CD4-positive, alpha-beta T cell (primary cell): Measurements from ENCODE around the gene MYLK4. TPM values are rescaled to one million over a fixed set of nuclear protein-coding genes. Genes with fewer than 3 reads are reported as not detected.

Source experiments
- ATAC-seq: fragments of 200-7000 bp; cut with Tn5 transposase; one replicate; pipeline ENCODE4 v1.10.0; 2022; ENCODE audit warnings: mild to moderate bottlenecking; ENCODE audit not compliant: poor library complexity
- CTCF ChIA-PET: fragments of 350-600 bp; sonication (Branson Sonifier 250); formaldehyde crosslinking; loops from one replicate; lab custom pipeline; 2021; ENCODE audit warnings: antibody characterized with exemption, inconsistent platforms; lab: Charles Lee
- POLR2A ChIA-PET: fragments of 350-600 bp; sonication (Branson Sonifier 250); formaldehyde crosslinking; loops from one replicate; lab custom pipeline; 2021; ENCODE audit warnings: antibody characterized with exemption, inconsistent platforms; lab: Charles Lee
- DNase-seq, 14 experiments: peaks; one replicate each; pipeline ENCODE4 v3.0.0-alpha.2; 2013 to 2020; ENCODE audit warnings: mixed read lengths in 2 of 14
- H3K27ac ChIP-seq, 2 donors: one replicate each; pipeline versions ENCODE4 v1.5.1 to v1.7.0; 2013; ENCODE audit warnings: low read length in 2 of 2, low read depth in 1 of 2, mild to moderate bottlenecking in 1 of 2
- H3K27me3 ChIP-seq, 2 experiments: 1 replicate in 1 of 2; 2 replicates in 1 of 2; pipeline versions ENCODE4 v1.6.1 to v1.7.0; 2013; ENCODE audit warnings: low read length in 2 of 2, control low read depth in 1 of 2, mild to moderate bottlenecking in 1 of 2, moderate library complexity in 1 of 2; ENCODE audit not compliant: insufficient read depth in 2 of 2, control insufficient read depth in 1 of 2
- H3K36me3 ChIP-seq: one replicate; pipeline ENCODE4 v1.6.1; 2013; ENCODE audit warnings: low read length, control low read depth; ENCODE audit not compliant: insufficient read depth
- H3K4me1 ChIP-seq: one replicate; pipeline ENCODE4 v1.6.1; 2013; ENCODE audit warnings: low read length, control low read depth; ENCODE audit not compliant: insufficient read depth
- H3K4me3 ChIP-seq: one replicate; pipeline ENCODE4 v1.5.1; 2013; ENCODE audit warnings: mild to moderate bottlenecking, low read length, moderate library complexity
- H3K9me3 ChIP-seq, 2 experiments: 1 replicate in 1 of 2; 2 replicates in 1 of 2; pipeline versions ENCODE4 v1.6.1 to v1.7.0; 2013; ENCODE audit warnings: low read length in 2 of 2, mild to moderate bottlenecking in 2 of 2, control low read depth in 1 of 2, moderate library complexity in 1 of 2; ENCODE audit not compliant: control insufficient read depth in 1 of 2, insufficient read depth in 1 of 2
- H3K27ac Mint-ChIP-seq: one replicate; pipeline ENCODE4 v1.8.0; 2020; ENCODE audit warnings: mixed read lengths
- H3K27me3 Mint-ChIP-seq: one replicate; pipeline ENCODE4 v1.8.0; 2021; ENCODE audit warnings: mixed read lengths
- H3K36me3 Mint-ChIP-seq: one replicate; pipeline ENCODE4 v1.8.0; 2021; ENCODE audit warnings: low read depth, mixed read lengths
- H3K4me1 Mint-ChIP-seq: one replicate; pipeline ENCODE4 v1.8.0; 2021; ENCODE audit warnings: low read depth, mixed read lengths
- H3K4me3 Mint-ChIP-seq: one replicate; pipeline ENCODE4 v1.8.0; 2020; ENCODE audit warnings: mild to moderate bottlenecking, mixed read lengths
- H3K9me3 Mint-ChIP-seq: one replicate; pipeline ENCODE4 v1.8.0; 2020; ENCODE audit warnings: mixed read lengths
- CTCF ChIP-seq: fragments of 200-600 bp; IDR thresholded peaks from one replicate; pipeline ENCODE4 v1.8.0; 2022; ENCODE audit warnings: antibody characterized with exemption, mild to moderate bottlenecking
- intact Hi-C, 2 experiments: fragments of 100-400 bp; cut with DNase I in 1 of 2; cut with micrococcal nuclease in 1 of 2; formaldehyde crosslinking; loops; one replicate each; pipeline versions ENCODE4 v1.15.1 to v1.9.0; 2023 to 2025; cut with DNase I, micrococcal nuclease
- total RNA-seq, 174 experiments: library from RNA in 2 of 174; stranded (reverse) in 2 of 174; gene quantifications; one replicate each; pipeline ENCODE4 v1.2.3 and lab custom pipeline; 2021 to 2026

The MYLK4 gene
- total RNA-seq, 2 experiments from 2014 or later = 1.6 to 2.0 TPM

GRCh38 chr6:2772840-2773239 lies 22.1 kb upstream of the MYLK4 start:
- intact Hi-C loops = no loop called here
- Mint-ChIP-seq H3K27me3 (no peaks in the 10 kb centered on the region), H3K36me3 (peaks cover 78% of the 10 kb centered on the region), H3K9me3 (no peaks in the 10 kb centered on the region), H3K4me1 (peaks cover 87% of the 10 kb centered on the region), H3K27ac (no peak overlapping the region), H3K4me3 (no peak overlapping the region)
- CTCF ChIA-PET = interaction anchor here (1.4 to 1.6 kb wide), 2 partner anchors 50 to 69 kb away, joined by 3 read pairs; partner anchors contain the start of gene SERPINB1
- no peak for DNase-seq
- TF ChIP-seq CTCF = no peak
- no peaks in the 10 kb centered on the region for H3K9me3 ChIP-seq
- ATAC-seq = no peak
- H3K27me3 ChIP-seq = no peaks in the 10 kb centered on the region
- POLR2A ChIA-PET = interaction anchor here (1.5 to 1.9 kb wide), 3 partner anchors 7 to 218 kb away, joined by 3 to 6 read pairs (median 5); partner anchors contain the start of gene WRNIP1
- peaks cover 64% of the 10 kb centered on the region for H3K36me3 ChIP-seq
- no peak overlapping the region for H3K27ac ChIP-seq
- no peak overlapping the region for H3K4me3 ChIP-seq
- peaks cover 18% of the 10 kb centered on the region for H3K4me1 ChIP-seq

- CTCF ChIA-PET = interaction anchor here (1.4 to 1.6 kb wide), 3 partner anchors 21 to 71 kb away, joined by 3 to 5 read pairs (median 3); partner anchors contain the start of gene SERPINB1
- no peak for DNase-seq
- H3K9me3 Mint-ChIP-seq = no peaks in the 10 kb centered on the region
- peaks cover 87% of the 10 kb centered on the region for H3K4me1 Mint-ChIP-seq
- H3K9me3 ChIP-seq = no peaks in the 10 kb centered on the region
- H3K4me3 ChIP-seq = no peak overlapping the region
- POLR2A ChIA-PET = interaction anchor here (1.0 kb wide), 1 partner anchor 69 kb away, joined by 3 read pairs; no protein-coding TSS in a partner anchor
- intact Hi-C loops = no loop called here
- TF ChIP-seq CTCF = no peak
- H3K27ac Mint-ChIP-seq = no peak overlapping the region
- no peak overlapping the region for H3K27ac ChIP-seq
- H3K36me3 Mint-ChIP-seq = peaks cover 83% of the 10 kb centered on the region
- H3K27me3 Mint-ChIP-seq = no peaks in the 10 kb centered on the region
- no peak for ATAC-seq
- H3K36me3 ChIP-seq = peaks cover 53% of the 10 kb centered on the region
- H3K27me3 ChIP-seq = no peaks in the 10 kb centered on the region
- peaks cover 24% of the 10 kb centered on the region for H3K4me1 ChIP-seq
- no peak overlapping the region for H3K4me3 Mint-ChIP-seq
Observed at GRCh38 chr6:2771079-2771478, 20.4 kb upstream of the MYLK4 start.

GRCh38 chr6:2770171-2770570 lies 19.4 kb upstream of the MYLK4 start:
- intact Hi-C loops = no loop called here
- ChIA-PET POLR2A (interaction anchor here (0.9 to 1.3 kb wide), 4 partner anchors 70 to 298 kb away, joined by 3 to 4 read pairs (median 4); partner anchors contain the start of gene RIPK1), CTCF (interaction anchor here (0.6 to 1.6 kb wide), 2 partner anchors 20 to 118 kb away, joined by 4 to 5 read pairs; no protein-coding TSS in a partner anchor)
- H3K27me3 ChIP-seq = no peaks in the 10 kb centered on the region
- ATAC-seq = no peak
- peaks cover 79% of the 10 kb centered on the region for H3K36me3 Mint-ChIP-seq
- no peaks in the 10 kb centered on the region for H3K27me3 Mint-ChIP-seq
- H3K4me1 ChIP-seq = peaks cover 24% of the 10 kb centered on the region
- no peak overlapping the region for H3K27ac ChIP-seq
- no peaks in the 10 kb centered on the region for H3K9me3 Mint-ChIP-seq
- H3K4me1 Mint-ChIP-seq = peaks cover 83% of the 10 kb centered on the region
- H3K4me3 ChIP-seq = no peak overlapping the region
- H3K4me3 Mint-ChIP-seq = peak overlapping the region; percentile 13
- no peaks in the 10 kb centered on the region for H3K9me3 ChIP-seq
- H3K27ac Mint-ChIP-seq = no peak overlapping the region
- no peak for TF ChIP-seq CTCF
- no peak for DNase-seq
- peaks cover 49% of the 10 kb centered on the region for H3K36me3 ChIP-seq
